Mammary epithelial cell (primary cell): Measurements from ENCODE around the gene SBF1.

Experiments used
- EZH2 ChIP-seq: IDR thresholded peaks from 2 replicates; pipeline ENCODE4 v1.6.1; 2012; ENCODE audit warnings: low read length, inconsistent platforms, borderline replicate concordance
- TF ChIP-seq, protein P1 (sequence below), 2 donors: IDR thresholded peaks in 1 of 2; conservative IDR thresholded peaks in 1 of 2; 2 replicates each; pipeline ENCODE4 v1.5.1; 2011 to 2012; ENCODE audit warnings: inconsistent platforms in 2 of 2, low read length in 2 of 2, mild to moderate bottlenecking in 2 of 2, control low read depth in 1 of 2, low read depth in 1 of 2; ENCODE audit not compliant: insufficient read depth in 1 of 2; ENCODE audit errors: extremely low read depth in 1 of 2

DNA sequence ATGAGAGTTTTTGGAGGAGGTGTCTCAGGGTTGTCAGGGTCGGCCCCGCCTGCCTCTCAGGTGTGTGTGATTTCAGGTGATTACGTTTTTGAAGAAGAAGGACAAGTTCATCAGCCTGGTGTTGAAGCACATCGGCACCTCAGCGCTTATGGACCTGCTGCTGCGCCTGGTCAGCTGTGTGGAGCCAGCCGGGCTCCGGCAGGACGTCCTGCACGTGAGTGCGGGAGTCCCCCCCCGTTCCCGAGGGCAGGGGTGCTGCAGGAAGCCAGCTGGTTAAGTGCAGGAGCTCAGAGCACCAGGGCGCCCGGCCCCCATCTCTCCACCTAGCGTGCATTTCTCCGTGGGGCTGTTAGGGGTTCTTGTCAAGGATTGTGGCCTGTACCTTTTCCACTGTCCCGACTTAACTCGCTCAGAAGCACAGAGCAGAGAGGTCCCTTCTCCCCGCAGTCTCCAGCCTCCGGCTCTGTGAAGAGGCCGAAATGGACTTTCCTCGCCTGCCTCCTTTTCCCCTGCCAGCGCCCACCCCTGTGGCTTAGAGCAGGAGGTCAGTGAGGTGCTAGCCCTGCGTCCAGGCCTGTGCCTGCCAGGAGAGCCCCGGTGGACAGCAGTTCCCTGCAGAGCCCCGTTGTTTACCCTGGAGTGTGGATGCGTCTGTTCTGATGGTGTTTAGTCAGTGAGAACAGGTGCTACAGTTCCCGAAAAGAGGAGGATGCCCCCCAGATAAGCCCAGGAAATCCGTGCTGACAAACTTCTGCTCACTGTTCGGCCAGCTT, 60.2 kb downstream of the SBF1 start:
- TF ChIP-seq, protein P1, sequence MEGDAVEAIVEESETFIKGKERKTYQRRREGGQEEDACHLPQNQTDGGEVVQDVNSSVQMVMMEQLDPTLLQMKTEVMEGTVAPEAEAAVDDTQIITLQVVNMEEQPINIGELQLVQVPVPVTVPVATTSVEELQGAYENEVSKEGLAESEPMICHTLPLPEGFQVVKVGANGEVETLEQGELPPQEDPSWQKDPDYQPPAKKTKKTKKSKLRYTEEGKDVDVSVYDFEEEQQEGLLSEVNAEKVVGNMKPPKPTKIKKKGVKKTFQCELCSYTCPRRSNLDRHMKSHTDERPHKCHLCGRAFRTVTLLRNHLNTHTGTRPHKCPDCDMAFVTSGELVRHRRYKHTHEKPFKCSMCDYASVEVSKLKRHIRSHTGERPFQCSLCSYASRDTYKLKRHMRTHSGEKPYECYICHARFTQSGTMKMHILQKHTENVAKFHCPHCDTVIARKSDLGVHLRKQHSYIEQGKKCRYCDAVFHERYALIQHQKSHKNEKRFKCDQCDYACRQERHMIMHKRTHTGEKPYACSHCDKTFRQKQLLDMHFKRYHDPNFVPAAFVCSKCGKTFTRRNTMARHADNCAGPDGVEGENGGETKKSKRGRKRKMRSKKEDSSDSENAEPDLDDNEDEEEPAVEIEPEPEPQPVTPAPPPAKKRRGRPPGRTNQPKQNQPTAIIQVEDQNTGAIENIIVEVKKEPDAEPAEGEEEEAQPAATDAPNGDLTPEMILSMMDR (conservative IDR thresholded peaks at IDR 0.05 in 1 of 2, IDR thresholded peaks at IDR 0.05 in 1 of 2; ENCODE audit: extremely low read depth in 1 of 2, insufficient read depth in 1 of 2, low read depth in 1 of 2, low read length in 2 of 2): no peak
- TF ChIP-seq EZH2: no peak
